Stimulated activated CD4-positive, alpha-beta T cell treated with anti-CD3 and anti-CD28 coated beads, TNF-alpha, amount 100 ng/mL, for 4 hours (primary cell): ENCODE results near the gene AOPEP.
"Not testable (repeated sequence)": the region's sequence is repeated elsewhere in the genome, so short reads cannot be mapped to it uniquely, and the experiment has no call there.

ENCODE experiments used
- DNase-seq, 3 experiments: peaks; one replicate each; pipeline ENCODE4 v3.0.0-alpha.2; 2020; ENCODE audit warnings: low read depth in 3 of 3

AOPEP gene

DNA sequence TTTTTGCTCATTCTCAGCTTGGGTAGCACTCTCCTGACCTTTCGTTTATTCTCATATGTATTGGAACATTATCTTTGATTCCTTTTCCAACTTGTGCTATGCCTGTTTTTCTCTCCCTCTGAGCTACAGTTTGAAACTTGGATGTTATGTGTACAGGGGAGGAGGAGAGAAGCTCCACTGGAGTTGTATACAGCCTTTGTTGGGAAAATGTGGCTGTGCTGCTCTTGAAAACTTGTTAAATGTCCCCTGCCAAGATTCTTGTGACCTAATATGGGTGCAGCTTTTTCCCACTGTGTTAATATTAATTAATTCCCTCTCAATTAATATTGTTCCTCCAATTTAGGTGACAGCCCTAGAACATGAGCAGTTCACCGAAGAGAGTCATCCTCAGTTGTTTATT, 235.4 kb downstream of the AOPEP start:
- DNase-seq = no peak

DNA sequence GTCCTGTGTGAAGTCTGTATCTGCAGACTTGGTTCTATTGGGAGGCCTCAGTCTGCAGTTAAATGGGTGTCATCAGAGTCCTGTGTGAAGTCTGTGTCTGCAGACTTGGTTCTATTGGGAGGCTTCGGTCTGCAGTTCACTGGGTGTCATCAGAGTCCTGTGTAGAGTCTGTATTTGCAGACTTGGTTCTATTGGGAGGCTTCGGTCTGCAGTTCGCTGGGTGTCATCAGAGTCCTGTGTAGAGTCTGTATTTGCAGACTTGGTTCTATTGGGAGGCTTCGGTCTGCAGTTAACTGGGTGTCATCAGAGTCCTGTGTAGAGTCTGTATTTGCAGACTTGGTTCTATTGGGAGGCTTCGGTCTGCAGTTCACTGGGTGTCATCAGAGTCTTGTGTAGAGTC, 239.1 kb downstream of the AOPEP start:
- DNase-seq = not testable (repeated sequence)

DNA sequence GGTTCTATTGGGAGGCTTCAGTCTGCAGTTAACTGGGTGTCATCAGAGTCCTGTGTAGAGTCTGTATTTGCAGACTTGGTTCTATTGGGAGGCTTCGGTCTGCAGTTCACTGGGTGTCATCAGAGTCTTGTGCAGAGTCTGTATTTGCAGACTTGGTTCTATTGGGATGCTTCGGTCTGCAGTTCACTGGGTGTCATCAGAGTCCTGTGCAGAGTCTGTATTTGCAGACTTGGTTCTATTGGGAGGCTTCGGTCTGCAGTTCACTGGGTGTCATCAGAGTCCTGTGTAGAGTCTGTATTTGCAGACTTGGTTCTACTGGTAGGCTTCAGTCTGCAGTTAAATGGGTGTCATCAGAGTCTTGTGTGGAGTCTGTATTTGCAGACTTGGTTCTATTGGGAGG, 239.5 kb downstream of the AOPEP start:
- DNase-seq = not testable (repeated sequence)

DNA sequence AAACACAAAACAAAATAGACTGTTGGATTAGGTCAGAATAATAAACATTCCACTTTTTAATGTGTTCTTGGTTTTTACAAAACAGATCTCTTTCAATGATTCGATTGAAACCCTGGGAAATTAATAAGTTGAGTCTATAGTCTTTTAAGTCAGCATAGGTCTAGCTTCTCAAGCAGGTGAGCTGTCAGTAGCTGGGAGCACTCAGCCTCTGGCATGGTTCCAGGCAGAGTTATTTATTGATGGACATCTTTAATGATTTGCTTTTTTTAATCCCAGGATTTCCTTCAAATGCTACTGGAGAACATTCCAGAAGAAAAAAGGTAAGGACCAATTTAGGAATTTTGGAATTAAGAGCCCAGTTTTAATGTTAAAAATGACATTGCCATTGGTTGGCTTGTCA, 241.0 kb downstream of the AOPEP start:
- DNase-seq = no peak

DNA sequence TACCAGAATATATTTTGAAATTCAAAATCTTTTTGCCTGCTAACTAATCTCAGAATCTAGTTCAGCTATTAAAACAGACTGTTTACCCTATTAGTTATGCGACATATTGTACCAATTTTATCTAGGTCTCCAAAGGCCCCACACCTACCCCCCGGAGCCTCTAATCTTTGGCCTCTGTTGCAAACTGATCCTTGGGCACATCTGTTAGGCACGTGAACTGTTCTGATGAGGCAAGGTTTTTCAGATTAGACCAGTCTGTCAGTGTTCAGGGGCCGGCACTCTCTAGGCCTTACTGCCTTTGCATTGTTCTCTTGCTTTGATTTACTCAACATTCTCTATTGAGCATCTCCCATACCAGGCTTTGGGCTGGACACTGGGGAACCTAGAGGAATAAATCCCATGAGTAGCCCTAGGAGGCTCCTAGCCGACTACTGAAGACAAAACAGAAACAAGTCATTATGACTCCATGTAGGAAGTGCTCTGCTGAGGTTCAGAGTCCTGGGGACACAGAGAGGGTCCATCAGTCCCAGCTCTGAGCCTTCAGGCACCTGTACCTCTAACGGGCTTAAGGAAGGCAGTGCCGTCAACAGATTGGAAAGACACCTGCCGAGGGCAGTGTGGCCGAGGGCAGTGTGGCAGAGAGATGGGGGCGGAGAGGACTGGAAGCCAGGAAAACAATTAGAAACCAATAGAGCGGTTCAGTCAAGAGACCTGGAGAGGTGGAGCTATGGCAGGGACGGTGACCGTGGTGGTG, 245.1 kb downstream of the AOPEP start:
- DNase-seq = no peak

DNA sequence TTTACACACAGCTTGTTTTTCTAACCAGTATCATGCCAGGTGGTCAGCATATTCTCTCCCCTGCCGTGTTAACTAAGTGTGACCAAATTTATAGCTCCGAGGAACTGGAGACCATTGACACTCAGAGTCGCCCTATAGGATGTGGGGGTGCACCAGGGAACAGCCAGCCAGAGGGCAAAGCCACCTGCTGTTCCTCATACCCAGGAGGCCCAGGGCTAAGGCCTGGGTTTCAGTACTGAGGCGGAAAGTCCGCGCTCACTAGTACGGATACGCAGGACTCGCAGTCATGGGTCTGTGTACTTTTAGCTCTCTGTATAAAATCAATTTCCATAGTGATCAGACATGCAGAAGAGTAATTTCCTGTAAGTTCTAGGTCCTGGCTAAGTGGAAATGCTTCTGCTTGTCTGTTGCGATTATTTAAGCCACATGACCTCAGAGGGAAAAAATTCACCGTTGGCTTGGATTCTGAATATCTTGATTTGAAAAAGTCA, 247.0 kb downstream of the AOPEP start:
- no peak for DNase-seq

DNA sequence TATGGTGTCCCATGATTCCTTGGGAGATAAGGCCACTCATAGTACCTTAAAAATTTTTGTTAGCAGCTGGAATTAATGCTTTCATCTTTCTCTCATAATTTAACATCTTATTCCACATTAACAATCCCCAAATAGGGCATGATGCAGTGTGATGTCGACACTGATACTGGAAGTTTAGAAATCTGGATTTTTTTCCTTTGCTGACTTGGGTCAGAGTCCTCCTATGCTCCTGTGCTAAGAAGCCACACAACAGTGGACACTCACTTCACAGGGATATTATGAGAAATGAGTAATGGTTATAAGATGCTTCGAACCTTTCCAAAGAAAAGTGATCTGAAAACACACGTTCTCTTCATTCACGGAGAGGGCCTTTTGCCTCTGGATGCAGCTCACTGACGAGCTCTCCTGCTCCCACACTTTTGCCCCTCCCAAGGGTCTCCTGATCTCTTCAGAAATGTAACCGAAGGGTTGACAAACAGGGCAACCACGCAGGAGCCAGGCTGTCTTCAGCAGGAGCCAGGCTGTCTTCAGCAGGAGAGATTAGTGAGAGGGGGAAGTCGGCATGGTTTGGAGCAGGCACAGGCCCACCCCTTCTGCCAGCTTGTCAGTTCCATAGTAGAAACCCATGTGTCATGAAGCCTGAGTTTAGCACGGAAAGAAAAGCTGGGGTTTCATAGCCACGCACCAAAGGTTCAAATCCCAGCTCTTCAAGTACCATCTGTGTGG, 247.8 kb downstream of the AOPEP start:
- DNase-seq = no peak

DNA sequence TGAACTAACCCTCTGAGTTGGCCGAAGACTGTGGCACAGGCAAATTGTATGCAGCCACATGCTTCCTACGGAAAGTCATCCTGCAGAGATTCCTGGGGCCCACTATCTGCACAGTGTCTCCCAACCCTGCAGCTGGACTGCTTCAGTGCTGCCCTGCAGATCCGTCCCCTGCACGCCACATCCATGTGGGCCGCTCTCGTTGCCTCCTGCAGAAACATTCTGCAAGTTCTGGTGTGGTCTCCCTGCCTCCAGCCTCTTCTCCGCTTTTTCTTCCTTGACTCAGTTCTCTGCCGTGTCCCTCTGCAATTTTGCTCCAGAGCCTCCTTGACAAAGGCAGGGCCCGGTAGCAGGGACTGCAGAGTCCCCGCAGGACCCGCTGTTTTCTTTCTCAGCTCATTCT, 249.0 kb downstream of the AOPEP start:
- no peak for DNase-seq

DNA sequence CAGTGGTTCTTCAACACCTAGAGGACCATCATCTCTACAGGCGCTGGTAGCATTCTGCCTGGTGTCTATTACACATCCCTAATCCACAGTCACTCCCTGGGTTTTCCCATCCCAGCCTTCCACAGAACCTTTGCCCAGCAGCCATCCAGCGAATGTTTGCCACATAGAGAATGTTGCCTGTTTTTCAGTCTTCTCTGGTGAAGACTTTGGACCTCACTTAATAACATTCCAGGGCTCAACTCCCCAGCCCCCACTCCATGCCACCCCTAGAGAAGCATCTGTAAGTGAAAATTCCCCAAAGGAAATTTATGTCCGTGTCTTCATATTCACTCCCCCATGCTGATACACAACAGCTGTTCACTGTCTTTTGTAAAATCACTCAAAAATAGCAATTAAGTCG, 249.6 kb downstream of the AOPEP start:
- DNase-seq = no peak

DNA sequence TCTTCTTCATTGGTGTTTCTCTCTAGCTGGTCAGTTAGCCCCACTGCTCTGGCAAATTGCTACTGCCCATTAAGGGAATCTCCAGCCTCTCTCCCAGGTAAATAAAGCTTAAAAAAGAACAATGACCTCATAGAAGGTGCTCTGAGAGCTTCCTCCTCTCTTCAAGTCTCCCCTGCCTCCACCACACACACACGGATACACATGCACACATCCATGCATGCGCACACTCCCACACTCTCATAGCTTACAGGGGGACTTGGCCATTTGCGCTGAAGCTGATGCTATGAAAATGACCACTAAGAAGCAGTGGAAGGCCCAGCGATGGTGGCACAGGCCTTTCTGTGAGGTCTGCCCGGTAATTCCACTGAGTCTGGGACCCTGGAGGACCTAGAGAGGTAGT, 250.9 kb downstream of the AOPEP start:
- DNase-seq = no peak

DNA sequence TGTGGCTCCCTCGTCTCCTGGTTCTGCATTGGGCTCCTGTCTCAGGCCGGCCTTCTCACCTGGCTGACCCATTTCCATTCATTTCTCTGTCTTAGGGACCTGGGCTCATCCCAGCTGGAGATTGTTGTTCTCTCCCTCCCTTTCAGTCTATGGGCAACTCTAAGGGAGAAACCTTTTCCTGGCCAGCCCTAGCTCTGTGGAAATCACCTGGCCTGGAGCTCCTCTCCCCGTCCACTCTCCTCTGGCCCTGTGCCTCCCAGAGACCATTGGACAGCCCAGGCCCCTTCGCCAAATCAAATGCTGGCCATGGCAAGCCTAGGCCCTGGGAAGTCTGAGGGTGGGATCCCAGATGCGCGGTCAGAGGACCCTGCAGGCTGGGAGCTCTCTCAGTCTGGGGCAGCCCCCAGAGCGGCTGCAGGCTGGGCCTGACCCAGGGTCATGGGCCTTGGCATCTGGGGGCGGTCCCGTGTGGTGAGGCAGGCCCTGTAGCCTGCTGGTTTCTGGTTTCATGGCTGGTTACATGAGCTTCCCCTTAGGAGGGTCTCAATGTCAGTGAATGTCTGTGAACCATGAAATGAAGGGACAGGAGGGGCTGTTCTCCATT, 253.5 kb downstream of the AOPEP start:
- DNase-seq = no peak

DNA sequence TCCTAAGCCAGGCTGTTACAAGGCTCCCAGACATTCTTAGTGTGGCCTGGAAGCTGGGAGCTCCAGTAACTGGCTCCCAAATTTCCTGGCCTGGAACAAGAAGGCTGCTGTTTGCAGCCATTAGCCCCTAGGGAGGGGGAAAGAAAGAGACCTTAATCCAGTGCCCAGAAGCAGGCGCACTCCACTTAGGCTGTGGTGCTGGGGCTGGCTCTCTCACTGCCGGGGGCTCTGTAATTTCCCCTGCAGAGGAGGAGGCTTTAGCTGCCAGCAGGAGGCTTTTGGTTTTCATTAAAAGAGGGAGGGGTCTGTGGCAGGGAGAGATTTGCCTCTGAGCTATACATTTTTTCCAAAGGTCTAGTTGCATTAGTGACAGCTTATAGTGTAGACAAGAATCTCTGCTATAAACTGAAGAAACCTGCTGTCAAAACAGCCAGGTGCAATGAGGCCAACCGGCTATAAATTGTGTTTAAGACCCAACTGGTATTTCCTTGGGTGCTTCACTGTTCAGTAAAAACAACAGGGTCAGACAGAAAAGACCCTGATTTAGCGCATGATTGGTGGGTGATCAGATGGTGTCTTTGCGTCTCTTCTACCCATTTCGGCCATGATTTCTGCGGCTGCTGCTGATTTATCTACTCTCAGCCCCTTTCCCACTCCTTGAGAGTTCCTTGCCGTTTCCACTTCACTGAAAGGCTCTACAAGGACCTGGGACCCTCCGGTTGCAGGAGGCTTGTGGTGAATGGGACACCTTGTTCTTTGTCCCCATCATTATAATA, 254.6 kb downstream of the AOPEP start:
- DNase-seq = no peak

DNA sequence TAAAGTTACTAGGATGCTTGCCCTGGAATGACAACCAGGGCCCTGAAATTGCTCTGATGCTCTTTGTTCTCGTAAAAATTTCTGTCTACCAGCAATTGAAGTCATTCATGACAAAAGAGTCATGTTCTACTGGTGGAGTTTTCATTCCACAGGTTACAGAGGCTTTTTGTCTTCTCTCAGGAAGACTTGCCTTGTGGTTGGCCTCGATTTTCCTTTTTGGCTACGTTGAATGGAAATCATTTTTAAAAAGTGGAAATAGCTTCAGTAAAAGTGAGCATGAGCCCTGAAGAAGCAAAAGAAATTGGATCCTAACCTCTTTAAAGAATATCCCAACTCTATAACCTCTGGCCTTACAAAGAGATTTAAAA, 255.2 kb downstream of the AOPEP start:
- DNase-seq = no peak

DNA sequence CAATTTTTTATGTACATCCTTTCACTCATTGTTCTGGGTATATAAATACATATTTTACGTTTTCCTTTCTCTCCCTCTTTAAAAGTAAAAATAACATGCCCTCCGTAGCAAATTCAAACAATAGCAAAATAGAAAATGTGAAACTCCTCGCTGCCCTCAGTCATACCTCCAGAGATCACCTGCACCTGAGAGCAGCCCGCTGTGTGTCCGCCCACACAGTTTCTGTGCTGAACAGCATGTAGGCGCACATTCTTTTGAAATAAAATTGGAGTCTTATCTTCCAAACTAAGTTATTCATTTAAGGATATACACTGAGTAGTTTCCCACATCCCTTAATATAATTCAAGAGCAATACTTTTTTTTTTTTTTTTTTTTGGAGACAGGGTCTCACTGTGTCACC, 255.7 kb downstream of the AOPEP start:
- DNase-seq = no peak

DNA sequence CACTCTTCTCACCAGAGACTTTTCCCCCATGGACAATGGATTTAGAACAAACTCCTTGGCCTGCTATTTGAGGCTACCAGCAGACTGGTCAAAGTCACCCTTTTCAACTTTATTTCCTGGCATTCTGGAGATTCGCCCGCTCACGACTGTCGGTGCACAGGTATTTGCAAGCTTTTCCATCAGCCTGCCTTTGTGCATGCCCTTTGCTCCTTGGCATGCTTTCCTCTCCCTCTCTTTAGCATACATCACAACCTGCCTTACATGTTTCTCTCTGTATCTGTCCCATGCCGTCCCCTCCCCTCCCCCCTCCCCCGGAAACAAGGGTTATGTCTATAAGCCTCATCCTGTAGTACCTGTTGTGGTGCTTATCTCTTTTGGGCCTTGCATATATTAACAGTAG, 257.1 kb downstream of the AOPEP start:
- no peak for DNase-seq

DNA sequence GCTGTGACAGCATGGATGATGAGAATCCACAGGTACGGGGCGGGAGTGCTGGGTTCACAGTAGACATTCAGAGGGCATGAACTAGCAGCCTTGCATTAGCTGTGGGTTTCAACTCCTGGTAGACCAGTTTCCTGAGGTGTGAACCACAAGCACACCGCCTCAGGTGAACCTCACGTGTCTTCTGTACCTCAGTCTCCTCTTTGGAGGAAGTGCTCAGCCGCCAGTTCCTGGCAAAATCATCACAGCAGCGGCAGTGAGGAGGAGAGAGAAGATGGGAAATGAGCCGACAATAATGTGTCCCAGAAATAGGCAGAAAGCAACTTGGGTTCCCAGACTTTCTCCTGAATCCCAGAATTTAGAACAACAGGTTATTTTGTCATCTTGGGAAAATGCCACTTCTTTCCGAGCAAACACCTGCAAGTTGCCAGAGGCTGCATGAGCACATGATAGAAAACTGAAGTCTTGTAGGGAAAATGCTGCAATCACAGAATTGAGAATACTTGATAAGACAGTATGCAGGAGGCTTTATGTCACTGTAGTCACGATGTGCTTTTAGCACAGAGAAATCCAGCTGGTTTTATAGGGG, 258.5 kb downstream of the AOPEP start:
- no peak for DNase-seq

DNA sequence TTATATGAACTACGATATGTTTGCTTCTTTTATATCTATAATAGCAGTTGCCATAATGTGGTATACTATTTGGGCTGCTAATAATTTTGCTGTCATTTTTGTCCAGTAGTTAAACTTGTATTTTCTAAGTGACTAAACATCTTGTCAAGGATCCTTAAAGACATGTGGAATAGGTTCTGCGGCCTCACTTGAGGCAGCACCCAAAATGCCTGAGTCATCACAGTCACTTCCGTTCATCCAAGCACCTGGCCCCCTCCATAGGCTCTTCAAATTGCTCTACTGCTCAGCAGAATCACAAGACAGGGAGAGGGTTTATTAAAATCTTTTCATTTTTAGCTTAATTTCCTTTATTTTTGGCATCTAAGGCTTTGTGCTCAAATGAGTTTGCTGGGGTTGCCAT, 259.1 kb downstream of the AOPEP start:
- no peak for DNase-seq

DNA sequence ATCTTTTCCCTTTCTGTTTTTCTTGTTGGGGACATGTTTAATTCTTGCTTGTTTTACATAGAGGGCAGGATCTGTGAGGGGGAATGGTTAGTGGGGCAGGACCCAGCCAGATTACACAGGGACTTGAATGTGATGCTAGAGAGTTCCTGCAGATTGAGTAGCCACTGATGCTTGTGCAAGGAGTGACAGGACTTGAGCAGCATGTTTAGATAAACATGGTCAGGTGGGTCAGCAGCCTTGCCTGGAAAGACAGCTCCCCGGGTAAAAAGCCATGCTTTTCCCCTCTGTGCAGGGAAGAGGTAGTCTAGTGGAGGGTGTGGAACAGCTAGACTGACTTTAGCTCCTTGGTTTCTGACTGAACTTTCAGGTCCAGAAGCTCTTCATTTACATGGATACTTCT, 261.2 kb downstream of the AOPEP start:
- no peak for DNase-seq

DNA sequence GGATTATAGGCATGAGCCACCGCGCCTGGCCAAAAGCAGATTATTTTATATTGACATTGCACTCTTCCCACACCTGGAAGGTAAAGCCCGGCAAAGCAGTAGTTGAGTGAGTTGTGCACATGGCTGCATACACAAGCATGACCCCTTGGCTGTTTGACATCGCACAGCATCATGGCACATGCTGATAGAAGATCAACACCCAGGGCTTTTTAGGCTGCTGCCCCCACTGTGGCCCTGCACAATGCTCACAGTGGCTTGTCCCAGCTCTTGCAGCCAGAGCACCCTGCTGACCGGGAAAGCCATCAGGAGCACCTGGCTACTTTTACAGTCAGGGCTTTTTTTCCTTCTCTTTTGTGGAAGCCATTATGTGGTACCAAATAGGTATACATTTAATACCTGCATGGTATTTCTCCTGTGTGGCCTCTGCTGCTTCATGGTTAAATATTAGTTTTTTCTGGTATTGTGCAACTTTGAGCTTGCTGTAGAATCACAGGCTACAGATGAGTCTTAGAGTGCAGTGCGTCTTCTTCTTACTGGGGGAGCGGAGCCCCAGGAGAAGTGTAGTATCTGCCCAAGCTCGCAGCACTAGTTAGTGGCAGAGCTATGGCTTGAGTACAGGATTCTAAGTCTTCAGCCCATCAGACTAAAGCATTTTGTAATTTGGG, 264.5 kb downstream of the AOPEP start:
- DNase-seq = no peak

DNA sequence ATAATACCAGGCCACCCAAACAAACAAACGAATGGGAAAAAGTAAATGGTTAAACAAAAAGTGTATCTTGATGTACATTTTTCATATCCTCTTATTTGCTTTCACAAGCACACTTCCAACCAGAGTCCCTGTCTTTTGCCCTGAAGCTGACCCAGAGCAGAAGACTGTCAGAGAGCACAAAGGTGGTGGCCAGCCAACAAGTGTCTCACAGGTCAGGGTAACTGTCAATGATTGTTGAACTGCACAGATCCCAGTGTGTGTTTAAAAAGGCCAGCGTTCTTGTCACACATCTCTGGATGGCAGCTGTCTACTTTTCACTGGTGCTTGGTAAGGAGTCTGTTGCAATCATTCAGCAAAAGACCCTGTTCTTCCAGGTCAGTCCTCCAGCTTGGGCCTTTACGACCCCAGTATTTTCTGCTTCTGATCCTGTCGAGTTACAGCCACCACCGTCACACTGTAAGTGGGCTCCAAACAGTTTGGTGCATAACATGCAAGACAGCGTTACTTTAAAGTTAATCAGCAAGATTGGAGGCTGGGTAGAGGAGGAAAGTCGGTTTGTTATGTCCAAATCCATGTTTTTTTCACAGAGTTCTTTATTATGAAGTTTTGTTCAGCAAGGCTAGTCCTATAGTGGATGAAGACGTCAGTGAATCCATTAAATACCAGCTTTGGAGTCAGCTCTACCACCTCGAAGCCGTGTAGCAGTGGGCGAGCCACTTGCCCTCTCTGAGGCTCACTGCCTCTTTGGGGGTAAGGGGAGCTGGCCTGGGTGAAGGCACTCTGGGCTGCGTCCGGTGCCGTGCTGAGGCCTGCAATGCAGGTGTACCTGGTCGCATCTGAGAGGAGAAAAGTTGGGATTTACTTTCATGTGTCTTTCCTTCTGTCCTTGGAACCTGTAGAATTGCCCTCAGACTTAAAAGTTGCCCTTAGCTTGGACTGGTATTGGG, 265.7 kb downstream of the AOPEP start:
- DNase-seq = no peak
